ENCODE data around the gene NCLN.

- TF ChIP-seq CTCF (IDR thresholded peaks at IDR 0.05), result no peak
- no peak for TF ChIP-seq EZH2 (IDR thresholded peaks at IDR 0.05)
These were observed 16.6 kb downstream of the NCLN start for GRCh38 chr19:3202346-3202745.

All from neural progenitor cell (in vitro differentiated cells).